ENCODE results near the gene TMEM185A. TPM values are rescaled to one million over a fixed set of nuclear protein-coding genes. Genes with fewer than 3 reads are reported as not detected.

Gene TMEM185A
- total and polyA plus RNA-seq, 2 of the 4 experiments (the other 2 are of a cell fraction), result 9.7 to 12.2 TPM

DNA sequence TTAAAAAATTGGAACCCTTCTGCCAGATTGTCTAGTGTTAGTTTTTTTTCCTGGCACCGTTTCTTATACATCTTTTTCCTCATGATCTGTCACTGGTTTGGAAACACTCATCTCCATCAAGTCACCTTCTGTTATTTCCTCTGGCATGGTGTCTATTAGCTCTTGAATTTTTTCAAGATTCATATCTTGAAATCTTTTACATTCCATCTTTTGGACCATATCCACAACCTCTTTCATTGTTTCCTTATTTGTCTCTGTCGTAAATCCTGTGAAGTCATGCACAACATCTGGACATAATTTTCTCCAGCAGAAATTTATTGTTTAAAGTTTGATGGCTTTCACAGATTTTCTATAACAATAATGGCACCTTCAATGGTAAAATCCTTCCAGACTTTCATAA is 10.2 kb upstream of the TMEM185A start:
- ATAC-seq (ENCODE audit: low read depth), result no peak
- no peak overlapping the region for H4K5ac ChIP-seq (ENCODE audit: low read depth, low read length)
- intact Hi-C loops (cut with micrococcal nuclease), result no loop called here
- H4K8ac ChIP-seq (ENCODE audit: low read depth in 2 of 2, low read length in 2 of 2), result no peak overlapping the region
- CTCF ChIA-PET, result no interaction called here
- H3K14ac ChIP-seq (replicated peaks; ENCODE audit: low read depth, low read length), result no peak overlapping the region
- H3K36me3 ChIP-seq (ENCODE audit: control insufficient read depth, insufficient read depth, low read length), result no peaks in the 10 kb centered on the region
- no peaks in the 10 kb centered on the region for H3K9me3 ChIP-seq (ENCODE audit: control insufficient read depth, insufficient read depth, low read length)
- no CpG with 5 or more reads among the region's 2 CpGs for WGBS, 2 experiments (ENCODE audit: extremely low coverage in 2 of 2, insufficient read length in 1 of 2)
- no peak for DNase-seq
- no peak overlapping the region for H3K56ac ChIP-seq (ENCODE audit: extremely low read depth, insufficient read depth, low read length)
- H3K4me2 ChIP-seq (ENCODE audit: low read depth, low read length), result no peak overlapping the region
- H3K27ac ChIP-seq (ENCODE audit: insufficient read depth, low read length), result no peak overlapping the region
- H2BK20ac ChIP-seq (ENCODE audit: low read depth, low read length), result no peak overlapping the region
- dilution Hi-C loops (cut with HindIII; ENCODE audit: low sequenced_read_pairs, unreplicated experiment), result no loop called here
- H2BK15ac ChIP-seq (ENCODE audit: low read depth, low read length), result no peak overlapping the region
- no peak overlapping the region for H2AK9ac ChIP-seq (replicated peaks; ENCODE audit: low read depth, low read length, poor library complexity)
- BruUV-seq (replicated peaks), result no TSS peak
- no peaks in the 10 kb centered on the region for H3K9me1 ChIP-seq (ENCODE audit: insufficient read depth, low read length)
- H4K20me1 ChIP-seq (ENCODE audit: insufficient read depth, low read length), result no peaks in the 10 kb centered on the region
- H3K4me1 ChIP-seq (ENCODE audit: control insufficient read depth, insufficient read depth, low read length), result no peaks in the 10 kb centered on the region
- H3K9ac ChIP-seq (ENCODE audit: low read depth, low read length), result no peak overlapping the region
- POLR2A ChIA-PET (ENCODE audit: unreplicated experiment), result no interaction called here
- no peak overlapping the region for H3K4me3 ChIP-seq (ENCODE audit: insufficient read depth, low read depth, low read length)
- no peak overlapping the region for H2AFZ ChIP-seq (replicated peaks; ENCODE audit: low read length, poor library complexity)
- in situ Hi-C loops (cut with MboI; ENCODE audit: low sequenced_read_pairs), result no loop called here
- H2AK5ac ChIP-seq (ENCODE audit: low read depth, low read length), result no peak overlapping the region
- no peak overlapping the region for H2BK5ac ChIP-seq (ENCODE audit: low read depth, low read length, poor library complexity, severe bottlenecking)
- no peak overlapping the region for H4K91ac ChIP-seq (ENCODE audit: insufficient read depth, low read depth, low read length)
- no peak overlapping the region for H3K18ac ChIP-seq (ENCODE audit: low read depth, low read length)
- no peak overlapping the region for H2BK120ac ChIP-seq (ENCODE audit: low read depth, low read length)
- no peaks in the 10 kb centered on the region for H3K79me1 ChIP-seq (ENCODE audit: low read depth in 1 of 2, low read length in 2 of 2)
- no peak overlapping the region for H3K4ac ChIP-seq (ENCODE audit: low read depth, low read length)
- H3K23ac ChIP-seq (ENCODE audit: low read depth, low read length), result no peak overlapping the region
- TF ChIP-seq, protein P1, sequence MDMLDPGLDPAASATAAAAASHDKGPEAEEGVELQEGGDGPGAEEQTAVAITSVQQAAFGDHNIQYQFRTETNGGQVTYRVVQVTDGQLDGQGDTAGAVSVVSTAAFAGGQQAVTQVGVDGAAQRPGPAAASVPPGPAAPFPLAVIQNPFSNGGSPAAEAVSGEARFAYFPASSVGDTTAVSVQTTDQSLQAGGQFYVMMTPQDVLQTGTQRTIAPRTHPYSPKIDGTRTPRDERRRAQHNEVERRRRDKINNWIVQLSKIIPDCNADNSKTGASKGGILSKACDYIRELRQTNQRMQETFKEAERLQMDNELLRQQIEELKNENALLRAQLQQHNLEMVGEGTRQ (IDR thresholded peaks at IDR 0.05; ENCODE audit: low read depth, low read length), result no peak
- no peak for TF ChIP-seq RFX5 (IDR thresholded peaks at IDR 0.05; ENCODE audit: low read depth, low read length)
- no peak for TF ChIP-seq CEBPB (IDR thresholded peaks at IDR 0.05; ENCODE audit: low read depth, low read length)
- peaks cover 8% of the 10 kb centered on the region for H3K27me3 ChIP-seq (ENCODE audit: control insufficient read depth, insufficient read depth, low read length)

Measured in IMR-90 (cell line).